Measurements from ENCODE around the gene CUL9.

The CUL9 gene

DNA sequence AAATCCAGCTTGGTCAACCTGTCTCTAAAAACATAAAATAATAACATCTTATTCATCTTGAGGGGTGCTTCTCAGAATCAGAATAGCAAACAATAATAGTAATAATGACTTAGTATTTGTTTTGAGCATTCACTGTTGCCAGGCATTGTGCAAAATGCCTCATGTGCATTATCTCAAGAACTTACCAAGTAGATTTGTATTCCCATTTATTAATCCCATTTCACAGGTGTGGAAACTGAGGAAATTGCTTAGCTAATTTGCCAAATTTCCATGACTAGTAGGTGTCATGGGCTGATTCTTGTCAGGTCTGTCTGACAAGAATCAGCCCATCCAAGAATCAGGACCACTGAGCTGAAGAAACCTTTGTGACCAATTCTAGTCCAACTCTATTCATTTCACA is 66.8 kb downstream of the CUL9 start:
- Histone ChIP-seq H3K4me3 (ENCODE audit: low read length) (no peak overlapping the region), H3K4me1 (ENCODE audit: insufficient read depth, low read length) (peaks cover 11% of the 10 kb centered on the region; the same call in 1 of the 2 replicates), H3K27ac (ENCODE audit: low read depth, low read length) (no peak overlapping the region), H3K9me3 (ENCODE audit: insufficient read depth, low read depth, low read length) (no peaks in the 10 kb centered on the region), H3K27me3 (ENCODE audit: insufficient read depth, low read length) (peaks cover 51% of the 10 kb centered on the region), H3K9ac (ENCODE audit: low read depth, low read length) (no peak overlapping the region), H3K36me3 (ENCODE audit: insufficient read depth, low read length) (no peaks in the 10 kb centered on the region)

DNA sequence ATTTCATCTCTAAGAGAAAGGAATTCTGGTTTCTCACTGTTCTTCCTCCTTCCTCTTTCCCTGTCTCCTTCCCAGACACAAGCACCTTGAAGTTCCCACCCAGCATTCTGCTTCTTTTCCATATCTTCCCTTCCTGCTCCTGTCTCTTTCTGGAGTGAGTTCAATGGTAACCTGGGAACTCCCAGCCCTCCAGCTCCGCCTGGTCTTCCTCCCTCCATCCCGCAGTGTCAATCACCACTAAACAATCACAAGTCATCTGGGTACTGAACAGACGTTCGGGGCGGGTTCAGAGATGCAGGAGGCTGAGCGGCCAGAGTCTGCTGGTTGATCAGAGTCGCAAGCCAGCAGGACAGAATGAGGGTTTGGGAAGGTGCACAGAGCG is 69.0 kb downstream of the CUL9 start:
- Histone ChIP-seq H3K9me3 (ENCODE audit: insufficient read depth, low read depth, low read length) (no peaks in the 10 kb centered on the region), H3K9ac (ENCODE audit: low read depth, low read length) (no peak overlapping the region), H3K4me1 (ENCODE audit: insufficient read depth, low read length) (peaks cover 11% of the 10 kb centered on the region; the same call in 1 of the 2 replicates), H3K27ac (ENCODE audit: low read depth, low read length) (no peak overlapping the region), H3K36me3 (ENCODE audit: insufficient read depth, low read length) (no peaks in the 10 kb centered on the region), H3K27me3 (ENCODE audit: insufficient read depth, low read length) (peaks cover 29% of the 10 kb centered on the region), H3K4me3 (ENCODE audit: low read length) (no peak overlapping the region)
- 40% methylated on average over 8 of the region's 8 CpGs for WGBS

- Histone ChIP-seq H3K9ac (ENCODE audit: low read depth, low read length) (no peak overlapping the region), H3K27ac (ENCODE audit: low read depth, low read length) (no peak overlapping the region), H3K4me1 (ENCODE audit: insufficient read depth, low read length) (peaks cover 5% of the 10 kb centered on the region; the same call in 1 of the 2 replicates), H3K4me3 (ENCODE audit: low read length) (no peak overlapping the region), H3K27me3 (ENCODE audit: insufficient read depth, low read length) (peaks cover 15% of the 10 kb centered on the region; the same call in 1 of the 2 replicates), H3K36me3 (ENCODE audit: insufficient read depth, low read length) (no peaks in the 10 kb centered on the region), H3K9me3 (ENCODE audit: insufficient read depth, low read depth, low read length) (no peaks in the 10 kb centered on the region)
- WGBS, result 93% methylated on average over 11 of the region's 11 CpGs
These were observed 71.4 kb downstream of the CUL9 start for GRCh38 chr6:43253401-43253800.

DNA sequence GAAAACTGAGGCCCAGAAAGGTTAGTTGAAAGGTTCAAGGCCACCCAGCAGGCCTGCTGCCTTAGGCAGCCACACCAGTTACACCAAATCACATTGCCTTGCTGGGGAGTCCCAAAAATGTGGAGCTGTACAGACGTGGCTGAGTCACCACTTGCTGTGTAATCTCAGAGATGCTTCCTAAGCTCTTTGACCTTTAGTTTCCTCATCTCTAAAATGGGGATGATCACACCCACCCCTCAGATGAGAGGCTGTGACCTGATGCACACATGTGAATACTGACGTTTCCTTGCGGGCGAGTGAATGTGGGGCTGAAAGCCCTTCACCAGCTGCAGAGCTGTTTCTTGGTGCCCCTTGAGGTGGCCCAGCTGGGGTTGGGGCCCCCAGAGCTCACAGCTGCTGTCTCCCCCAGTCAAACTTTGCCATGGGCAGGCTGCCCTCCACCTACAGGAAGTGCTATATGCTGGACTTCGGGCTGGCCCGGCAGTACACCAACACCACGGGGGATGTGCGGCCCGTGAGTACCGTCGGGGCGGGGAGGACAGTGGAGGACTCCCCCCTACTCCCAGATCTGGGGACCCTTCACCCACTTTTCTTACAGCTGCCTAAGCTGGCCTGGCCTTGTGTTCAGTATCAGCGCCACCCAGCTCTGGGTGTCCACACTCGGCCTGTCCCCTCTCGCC is 72.3 kb downstream of the CUL9 start:
- Histone ChIP-seq H3K4me3 (ENCODE audit: low read length) (no peak overlapping the region), H3K27ac (ENCODE audit: low read depth, low read length) (no peak overlapping the region), H3K4me1 (ENCODE audit: insufficient read depth, low read length) (peaks cover 5% of the 10 kb centered on the region; the same call in 1 of the 2 replicates), H3K36me3 (ENCODE audit: insufficient read depth, low read length) (no peaks in the 10 kb centered on the region), H3K27me3 (ENCODE audit: insufficient read depth, low read length) (peaks cover 8% of the 10 kb centered on the region; the same call in 1 of the 2 replicates), H3K9ac (ENCODE audit: low read depth, low read length) (no peak overlapping the region), H3K9me3 (ENCODE audit: insufficient read depth, low read depth, low read length) (no peaks in the 10 kb centered on the region)
- 91% methylated on average over 15 of the region's 15 CpGs for WGBS

DNA sequence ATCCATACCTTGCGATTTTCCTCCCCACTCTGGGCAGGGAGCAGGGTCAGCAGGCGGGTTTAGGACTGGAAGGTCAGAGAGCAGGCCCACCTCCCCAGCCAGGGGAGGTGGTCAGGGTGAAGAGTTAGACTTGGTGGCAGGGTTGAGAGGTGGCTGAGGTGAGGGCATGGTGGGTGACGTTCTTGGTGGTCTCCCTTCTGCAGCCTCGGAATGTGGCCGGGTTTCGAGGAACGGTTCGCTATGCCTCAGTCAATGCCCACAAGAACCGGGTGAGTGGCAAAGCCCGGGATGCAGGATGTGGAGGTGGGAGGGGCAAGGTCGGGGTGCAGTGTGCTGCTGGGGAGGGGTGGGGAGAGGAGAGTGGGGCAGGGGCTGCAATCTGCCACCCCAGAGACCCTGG is 72.8 kb downstream of the CUL9 start:
- no peaks in the 10 kb centered on the region for H3K36me3 ChIP-seq (ENCODE audit: insufficient read depth, low read length)
- peaks cover 5% of the 10 kb centered on the region; the same call in 1 of the 2 replicates for H3K4me1 ChIP-seq (ENCODE audit: insufficient read depth, low read length)
- H3K4me3 ChIP-seq (ENCODE audit: low read length), result no peak overlapping the region
- no peak overlapping the region for H3K9ac ChIP-seq (ENCODE audit: low read depth, low read length)
- H3K27ac ChIP-seq (ENCODE audit: low read depth, low read length), result no peak overlapping the region
- H3K27me3 ChIP-seq (ENCODE audit: insufficient read depth, low read length), result peaks cover 8% of the 10 kb centered on the region; the same call in 1 of the 2 replicates
- no peaks in the 10 kb centered on the region for H3K9me3 ChIP-seq (ENCODE audit: insufficient read depth, low read depth, low read length)
- WGBS, result 87% methylated on average over 11 of the region's 11 CpGs

- Histone ChIP-seq H3K27me3 (ENCODE audit: insufficient read depth, low read length) (peaks cover 8% of the 10 kb centered on the region; the same call in 1 of the 2 replicates), H3K9me3 (ENCODE audit: insufficient read depth, low read depth, low read length) (no peaks in the 10 kb centered on the region), H3K4me3 (ENCODE audit: low read length) (no peak overlapping the region), H3K36me3 (ENCODE audit: insufficient read depth, low read length) (no peaks in the 10 kb centered on the region), H3K27ac (ENCODE audit: low read depth, low read length) (no peak overlapping the region), H3K4me1 (ENCODE audit: insufficient read depth, low read length) (peaks cover 5% of the 10 kb centered on the region; the same call in 1 of the 2 replicates), H3K9ac (ENCODE audit: low read depth, low read length) (no peak overlapping the region)
- 83% methylated on average over 11 of the region's 11 CpGs for WGBS
These were observed 73.5 kb downstream of the CUL9 start for GRCh38 chr6:43255408-43256054.

DNA sequence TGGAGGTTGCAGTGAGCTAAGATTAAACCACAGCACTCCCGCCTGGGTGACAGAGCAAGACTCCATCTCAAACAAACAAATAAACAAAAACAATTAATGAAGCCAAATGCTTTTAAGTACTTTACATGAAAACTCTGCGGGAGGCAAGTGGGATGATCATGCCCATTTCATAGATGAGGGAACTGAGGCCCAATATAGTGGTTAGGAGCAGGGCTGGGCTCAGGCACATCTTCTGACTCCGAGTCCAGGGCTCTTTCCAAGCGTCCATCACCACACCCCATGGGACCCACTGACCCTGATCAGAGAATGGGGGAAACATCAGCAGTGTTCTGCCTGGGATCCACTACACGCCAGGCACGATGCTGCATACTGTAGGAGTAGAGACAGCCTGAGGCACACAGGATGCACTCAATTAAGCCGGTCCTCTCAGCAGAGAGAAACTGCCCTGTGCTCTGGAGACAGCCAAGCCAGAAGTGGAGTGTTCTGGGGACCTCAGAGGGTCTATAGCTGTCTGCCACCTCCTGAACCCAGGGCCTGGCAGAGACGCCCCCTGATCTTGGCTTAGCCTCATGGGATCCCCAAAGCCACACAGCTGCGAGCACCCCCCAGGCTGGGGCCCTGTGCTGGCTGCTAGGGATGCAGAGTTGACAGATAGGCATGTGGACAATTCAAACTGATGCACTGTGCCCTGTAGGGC is 74.8 kb downstream of the CUL9 start:
- peaks cover 1% of the 10 kb centered on the region; the same call in 1 of the 2 replicates for H3K27me3 ChIP-seq (ENCODE audit: insufficient read depth, low read length)
- WGBS, result 89% methylated on average over 9 of the region's 9 CpGs
- no peak overlapping the region for H3K4me3 ChIP-seq (ENCODE audit: low read length)
- no peak overlapping the region for H3K9ac ChIP-seq (ENCODE audit: low read depth, low read length)
- no peaks in the 10 kb centered on the region for H3K9me3 ChIP-seq (ENCODE audit: insufficient read depth, low read depth, low read length)
- H3K4me1 ChIP-seq (ENCODE audit: insufficient read depth, low read length), result no peaks in the 10 kb centered on the region
- H3K36me3 ChIP-seq (ENCODE audit: insufficient read depth, low read length), result no peaks in the 10 kb centered on the region
- no peak overlapping the region for H3K27ac ChIP-seq (ENCODE audit: low read depth, low read length)

DNA sequence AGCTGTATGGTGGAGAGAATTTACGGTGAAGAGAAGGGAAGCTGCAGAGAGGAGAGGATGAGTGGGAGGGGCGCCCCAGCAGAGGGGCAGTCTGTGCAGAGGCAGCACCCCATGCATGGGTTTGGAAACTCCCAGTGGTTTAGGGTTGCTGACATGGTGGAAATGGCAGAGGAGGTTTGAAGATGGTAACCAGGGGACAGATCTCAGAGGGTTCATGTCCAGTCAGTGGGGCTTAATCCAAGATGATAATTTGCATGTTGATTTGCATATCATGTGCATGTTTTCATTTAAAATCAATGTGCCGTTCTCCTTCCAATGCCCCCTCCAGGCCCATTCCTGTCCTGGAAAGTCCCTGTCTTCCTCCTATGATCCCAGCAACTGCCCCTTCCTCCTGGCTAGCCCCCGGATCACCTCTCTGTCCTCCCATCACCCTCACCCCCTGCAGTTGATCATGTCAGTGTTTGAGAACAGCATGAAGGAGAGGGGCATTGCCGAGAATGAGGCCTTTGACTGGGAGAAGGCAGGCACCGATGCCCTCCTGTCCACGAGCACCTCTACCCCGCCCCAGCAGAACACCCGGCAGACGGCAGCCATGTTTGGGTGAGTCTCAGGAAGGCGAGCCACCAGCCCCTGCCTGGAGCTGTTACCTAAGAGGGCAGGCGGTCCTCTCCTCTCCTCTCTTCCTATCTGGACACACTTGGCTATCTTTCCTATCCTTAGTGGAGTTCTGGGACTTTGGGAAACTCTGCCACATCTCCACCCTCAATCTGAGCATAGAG is 75.6 kb downstream of the CUL9 start:
- H3K9ac ChIP-seq (ENCODE audit: low read depth, low read length), result no peak overlapping the region
- H3K4me1 ChIP-seq (ENCODE audit: insufficient read depth, low read length), result no peaks in the 10 kb centered on the region
- H3K9me3 ChIP-seq (ENCODE audit: insufficient read depth, low read depth, low read length), result no peaks in the 10 kb centered on the region
- WGBS, result 81% methylated on average over 12 of the region's 12 CpGs
- H3K27ac ChIP-seq (ENCODE audit: low read depth, low read length), result no peak overlapping the region
- H3K36me3 ChIP-seq (ENCODE audit: insufficient read depth, low read length), result no peaks in the 10 kb centered on the region
- no peak overlapping the region for H3K4me3 ChIP-seq (ENCODE audit: low read length)
- no peaks in the 10 kb centered on the region for H3K27me3 ChIP-seq (ENCODE audit: insufficient read depth, low read length)

DNA sequence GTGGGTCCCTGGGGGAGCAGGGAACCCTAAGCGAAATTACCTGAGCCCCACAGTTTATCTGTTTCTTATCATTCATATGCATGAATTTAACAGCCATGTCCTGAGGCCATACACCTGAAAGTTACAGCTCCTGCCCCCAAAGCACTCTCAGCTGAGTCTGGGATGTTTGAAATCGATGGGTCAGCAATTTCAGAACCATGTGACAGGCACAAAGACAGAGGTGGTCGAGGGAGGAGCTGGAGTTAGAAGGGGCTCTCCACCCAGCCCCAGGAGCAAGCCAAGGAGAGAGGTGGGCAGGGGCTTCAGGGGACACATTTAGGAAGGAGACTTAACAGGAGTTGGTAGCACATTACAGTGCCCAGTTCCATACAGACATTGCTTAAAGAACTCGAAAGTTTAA is 76.2 kb downstream of the CUL9 start:
- no peak overlapping the region for H3K9ac ChIP-seq (ENCODE audit: low read depth, low read length)
- H3K27me3 ChIP-seq (ENCODE audit: insufficient read depth, low read length), result no peaks in the 10 kb centered on the region
- WGBS, result 71% methylated on average over 3 of the region's 4 CpGs
- H3K4me3 ChIP-seq (ENCODE audit: low read length), result no peak overlapping the region
- H3K9me3 ChIP-seq (ENCODE audit: insufficient read depth, low read depth, low read length), result no peaks in the 10 kb centered on the region
- H3K36me3 ChIP-seq (ENCODE audit: insufficient read depth, low read length), result no peaks in the 10 kb centered on the region
- H3K4me1 ChIP-seq (ENCODE audit: insufficient read depth, low read length), result no peaks in the 10 kb centered on the region
- H3K27ac ChIP-seq (ENCODE audit: low read depth, low read length), result no peak overlapping the region

DNA sequence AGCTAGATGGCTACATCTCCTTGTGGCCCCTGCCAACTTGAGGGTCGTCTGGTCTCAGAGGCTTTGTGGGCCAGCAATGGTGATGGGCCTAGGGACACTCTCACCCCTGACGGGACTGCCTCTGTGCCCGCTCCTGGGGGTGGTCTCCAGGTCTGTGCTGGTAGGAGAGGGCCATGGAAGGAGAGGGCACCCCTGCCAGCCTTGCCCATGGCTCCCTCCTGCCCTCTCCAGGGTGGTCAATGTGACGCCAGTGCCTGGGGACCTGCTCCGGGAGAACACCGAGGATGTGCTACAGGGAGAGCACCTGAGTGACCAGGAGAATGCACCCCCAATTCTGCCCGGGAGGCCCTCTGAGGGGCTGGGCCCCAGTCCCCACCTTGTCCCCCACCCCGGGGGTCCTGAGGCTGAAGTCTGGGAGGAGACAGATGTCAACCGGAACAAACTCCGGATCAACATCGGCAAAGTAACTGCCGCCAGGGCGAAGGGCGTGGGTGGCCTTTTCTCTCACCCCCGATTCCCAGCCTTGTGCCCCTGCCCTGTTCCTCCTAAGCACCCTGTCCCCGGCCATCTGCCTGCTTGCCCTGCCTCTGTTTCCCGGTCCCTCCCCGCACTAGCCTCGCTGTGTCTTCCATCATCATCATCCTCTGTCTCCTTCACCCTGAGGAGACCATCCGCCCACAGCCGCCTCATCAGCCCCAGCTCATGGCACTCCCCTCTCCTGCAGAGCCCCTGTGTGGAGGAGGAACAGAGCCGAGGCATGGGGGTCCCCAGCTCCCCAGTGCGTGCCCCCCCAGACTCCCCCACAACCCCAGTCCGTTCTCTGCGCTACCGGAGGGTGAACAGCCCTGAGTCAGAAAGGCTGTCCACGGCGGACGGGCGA is 77.1 kb downstream of the CUL9 start:
- Histone ChIP-seq H3K36me3 (ENCODE audit: insufficient read depth, low read length) (no peaks in the 10 kb centered on the region), H3K27me3 (ENCODE audit: insufficient read depth, low read length) (no peaks in the 10 kb centered on the region), H3K9ac (ENCODE audit: low read depth, low read length) (no peak overlapping the region), H3K4me1 (ENCODE audit: insufficient read depth, low read length) (no peaks in the 10 kb centered on the region), H3K4me3 (ENCODE audit: low read length) (no peak overlapping the region), H3K27ac (ENCODE audit: low read depth, low read length) (no peak overlapping the region), H3K9me3 (ENCODE audit: insufficient read depth, low read depth, low read length) (no peaks in the 10 kb centered on the region)
- 95% methylated on average over 28 of the region's 30 CpGs for WGBS

Measured in HUES64 (cell line).